Endothelial cell of umbilical vein (primary cell): ENCODE measurements around the gene CARMIL1. TPM values are rescaled to one million over a fixed set of nuclear protein-coding genes. Genes with fewer than 3 reads are reported as not detected.

Experiments
- BruUV-seq: library from RNA; stranded (reverse); fragments of 400-500 nt; replicated peaks from 2 replicates; lab custom pipeline; 2021; lab: Mats Ljungman, UMichigan
- CTCF ChIA-PET: fragments of 300-600, 350-600 bp; sonication (Branson Sonifier 250); formaldehyde crosslinking; loops from one replicate; lab custom pipeline; 2021; ENCODE audit warnings: antibody characterized with exemption, inconsistent platforms; lab: Charles Lee
- POLR2A ChIA-PET: fragments of 300-600, 350-600 bp; sonication (Branson Sonifier 250); formaldehyde crosslinking; loops from one replicate; lab custom pipeline; 2021; ENCODE audit warnings: antibody characterized with exemption, inconsistent platforms; lab: Charles Lee
- DNase-seq: peaks from one replicate; pipeline ENCODE4 v3.0.0-alpha.2; 2011; ENCODE audit warnings: low read depth, low spot score
- FAIRE-seq: peaks from 2 replicates; lab custom pipeline; 2011; peaks lifted over from hg19 to GRCh38; lab: Jason Lieb, UNC
- H2AFZ ChIP-seq: 2 replicates; pipeline ENCODE4 v1.6.0; 2012; ENCODE audit warnings: low read depth, low read length, control low read depth, inconsistent platforms
- H3K27ac ChIP-seq: 2 replicates; pipeline ENCODE4 v1.5.1; 2011; ENCODE audit warnings: low read depth, mild to moderate bottlenecking, control low read depth, low read length, moderate library complexity; ENCODE audit not compliant: insufficient read depth
- H3K27me3 ChIP-seq, 2 experiments: 2 replicates each; pipeline versions ENCODE4 v1.6.0 to v1.6.1; 2011; ENCODE audit warnings: low read length in 2 of 2, mixed read lengths in 1 of 2; ENCODE audit not compliant: control insufficient read depth in 2 of 2, insufficient read depth in 2 of 2
- H3K36me3 ChIP-seq, 2 experiments: 2 replicates in 1 of 2; 3 replicates in 1 of 2; pipeline ENCODE4 v1.5.1; 2011; ENCODE audit warnings: low read length in 2 of 2, mild to moderate bottlenecking in 1 of 2, moderate library complexity in 1 of 2; ENCODE audit not compliant: control insufficient read depth in 2 of 2, insufficient read depth in 2 of 2; ENCODE audit errors: extremely low read depth in 1 of 2
- H3K4me1 ChIP-seq: 3 replicates; pipeline ENCODE4 v1.5.1; 2011; ENCODE audit warnings: mild to moderate bottlenecking, low read length; ENCODE audit not compliant: control insufficient read depth, insufficient read depth; ENCODE audit errors: extremely low read depth
- H3K4me2 ChIP-seq: 2 replicates; pipeline ENCODE4 v1.6.1; 2011; ENCODE audit warnings: low read length, control low read depth, mixed read lengths; ENCODE audit not compliant: insufficient read depth
- H3K4me3 ChIP-seq, 3 experiments: fragments of 200-600 bp in 1 of 3; sonication (generic), shearing (Covaris generic) in 1 of 3; replicated peaks in 1 of 3; 2 replicates each; pipeline ENCODE4 v1.5.1; 2011 to 2016; ENCODE audit warnings: control low read depth in 3 of 3, low read length in 3 of 3, mild to moderate bottlenecking in 2 of 3, inconsistent platforms in 1 of 3, low read depth in 1 of 3, moderate library complexity in 1 of 3; ENCODE audit not compliant: insufficient read depth in 1 of 3
- H3K79me2 ChIP-seq: 2 replicates; pipeline ENCODE4 v1.6.0; 2012; ENCODE audit warnings: low read length, inconsistent platforms; ENCODE audit not compliant: control insufficient read depth, insufficient read depth
- H3K9ac ChIP-seq: replicated peaks from 2 replicates; pipeline ENCODE3; 2011; ENCODE audit warnings: low read length, control low read depth; ENCODE audit not compliant: insufficient read depth; ENCODE audit errors: extremely low read depth
- H3K9me1 ChIP-seq: replicated peaks from 3 replicates; pipeline ENCODE4 v1.6.0; 2011; ENCODE audit warnings: mild to moderate bottlenecking, low read length; ENCODE audit not compliant: control insufficient read depth, insufficient read depth; ENCODE audit errors: extremely low read depth
- H3K9me3 ChIP-seq: replicated peaks from 2 replicates; pipeline ENCODE4 v1.5.1; 2012; ENCODE audit warnings: low read length, inconsistent platforms; ENCODE audit not compliant: control insufficient read depth, insufficient read depth
- H4K20me1 ChIP-seq: replicated peaks from 2 replicates; pipeline ENCODE3; 2011; ENCODE audit warnings: mild to moderate bottlenecking, low read length; ENCODE audit not compliant: control insufficient read depth, insufficient read depth; ENCODE audit errors: extremely low read depth
- EZH2 ChIP-seq: IDR thresholded peaks from 2 replicates; pipeline ENCODE4 v1.6.1; 2012; ENCODE audit warnings: borderline replicate concordance, low read depth, mild to moderate bottlenecking, moderate library complexity, low read length, inconsistent platforms; ENCODE audit not compliant: severe bottlenecking
- FOS ChIP-seq: IDR thresholded peaks from 2 replicates; pipeline ENCODE4 v1.6.1; 2011; ENCODE audit warnings: mild to moderate bottlenecking, low read length, moderate library complexity, borderline replicate concordance; ENCODE audit not compliant: insufficient read depth
- GATA2 ChIP-seq: IDR thresholded peaks from 2 replicates; pipeline ENCODE4 v1.7.0; 2011; ENCODE audit warnings: low read depth, mild to moderate bottlenecking, moderate library complexity, mixed read lengths, low read length; ENCODE audit not compliant: insufficient read length, insufficient read depth
- JUN ChIP-seq: IDR thresholded peaks from 2 replicates; pipeline ENCODE4 v1.6.1; 2011; ENCODE audit warnings: borderline replicate concordance, low read depth; ENCODE audit not compliant: insufficient read length, insufficient read depth
- MAX ChIP-seq: IDR thresholded peaks from 2 replicates; pipeline ENCODE4 v1.6.1; 2011; ENCODE audit not compliant: insufficient read depth, insufficient read length
- MYC ChIP-seq: IDR thresholded peaks from one replicate; pipeline ENCODE4 v1.6.1; 2011; ENCODE audit warnings: mild to moderate bottlenecking, low read depth, low read length
- POLR2A ChIP-seq: IDR thresholded peaks from 2 replicates; pipeline ENCODE4 v1.6.1; 2012; ENCODE audit warnings: low read depth, mild to moderate bottlenecking, control low read depth, low read length
- POLR2AphosphoS5 ChIP-seq: IDR thresholded peaks from 2 replicates; pipeline ENCODE4 v1.6.1; 2012; ENCODE audit warnings: low read depth, mild to moderate bottlenecking, control low read depth, low read length, moderate library complexity; ENCODE audit not compliant: insufficient read depth
- dilution Hi-C: fragments of 300-500 bp; cut with MboI; formaldehyde crosslinking; loops from one replicate; pipeline ENCODE4 v1.15.0; 2019; ENCODE audit warnings: low sequenced_read_pairs; ENCODE audit not compliant: extremely low pct_ligation_motif_present
- intact Hi-C: fragments of 100-400 bp; cut with micrococcal nuclease; formaldehyde crosslinking; loops from one replicate; pipeline ENCODE4 v1.10.0; 2022
- polyA plus RNA-seq, 4 experiments: library from polyadenylated mRNA; depleted of rRNA in 3 of 4; stranded (reverse) in 3 of 4; unstranded in 1 of 4; fragments of >200 nt; gene quantifications; 2 replicates each; pipeline versions ENCODE4 v1.2.1 to v1.2.3, GENCODE V29; 2011 to 2012; ENCODE audit warnings: missing spikeins in 1 of 4
- total RNA-seq: library from RNA; stranded (reverse); gene quantifications from 2 replicates; pipeline ENCODE4 v1.2.3, GENCODE V29; 2021
- TF ChIP-seq, protein P1 (sequence below), 2 donors: IDR thresholded peaks; 1 replicate in 1 of 2; 2 replicates in 1 of 2; pipeline ENCODE4 v1.5.1; 2011; ENCODE audit warnings: low read length in 2 of 2, mild to moderate bottlenecking in 2 of 2, moderate library complexity in 2 of 2, control low read depth in 1 of 2, inconsistent platforms in 1 of 2, low read depth in 1 of 2; ENCODE audit not compliant: insufficient read depth in 1 of 2; ENCODE audit errors: extremely low read depth in 1 of 2

Gene CARMIL1
- total and polyA plus RNA-seq, 2 donors (not counting 3 experiments of a cell fraction or from before 2014, with no cell fraction given) = 1.3 to 8.7 TPM

- no peak overlapping the region for H2AFZ ChIP-seq
- no peaks in the 10 kb centered on the region for H3K79me2 ChIP-seq
- no peak overlapping the region for H3K4me2 ChIP-seq
- no peaks in the 10 kb centered on the region for H3K9me3 ChIP-seq
- H3K36me3 ChIP-seq = no peaks in the 10 kb centered on the region
- FAIRE-seq (no peak), DNase-seq (no peak)
- no peak overlapping the region for H3K4me3 ChIP-seq
- no peaks in the 10 kb centered on the region for H4K20me1 ChIP-seq
- no peak overlapping the region for H3K9ac ChIP-seq
- H3K9me1 ChIP-seq = no peaks in the 10 kb centered on the region
- no peaks in the 10 kb centered on the region for H3K27me3 ChIP-seq
- H3K27ac ChIP-seq = no peak overlapping the region
- dilution Hi-C loops (no loop called here), intact Hi-C loops (no loop called here)
- no TSS peak for BruUV-seq
- CTCF ChIA-PET = no interaction called here
- POLR2A ChIA-PET = no interaction called here
- H3K4me1 ChIP-seq = no peaks in the 10 kb centered on the region
- TF ChIP-seq JUN (no peak), POLR2AphosphoS5 (no peak), POLR2A (no peak), GATA2 (no peak), MAX (no peak), EZH2 (no peak), FOS (no peak), MYC (no peak)
- TF ChIP-seq, protein P1, sequence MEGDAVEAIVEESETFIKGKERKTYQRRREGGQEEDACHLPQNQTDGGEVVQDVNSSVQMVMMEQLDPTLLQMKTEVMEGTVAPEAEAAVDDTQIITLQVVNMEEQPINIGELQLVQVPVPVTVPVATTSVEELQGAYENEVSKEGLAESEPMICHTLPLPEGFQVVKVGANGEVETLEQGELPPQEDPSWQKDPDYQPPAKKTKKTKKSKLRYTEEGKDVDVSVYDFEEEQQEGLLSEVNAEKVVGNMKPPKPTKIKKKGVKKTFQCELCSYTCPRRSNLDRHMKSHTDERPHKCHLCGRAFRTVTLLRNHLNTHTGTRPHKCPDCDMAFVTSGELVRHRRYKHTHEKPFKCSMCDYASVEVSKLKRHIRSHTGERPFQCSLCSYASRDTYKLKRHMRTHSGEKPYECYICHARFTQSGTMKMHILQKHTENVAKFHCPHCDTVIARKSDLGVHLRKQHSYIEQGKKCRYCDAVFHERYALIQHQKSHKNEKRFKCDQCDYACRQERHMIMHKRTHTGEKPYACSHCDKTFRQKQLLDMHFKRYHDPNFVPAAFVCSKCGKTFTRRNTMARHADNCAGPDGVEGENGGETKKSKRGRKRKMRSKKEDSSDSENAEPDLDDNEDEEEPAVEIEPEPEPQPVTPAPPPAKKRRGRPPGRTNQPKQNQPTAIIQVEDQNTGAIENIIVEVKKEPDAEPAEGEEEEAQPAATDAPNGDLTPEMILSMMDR (IDR thresholded peaks at IDR 0.05; ENCODE audit: extremely low read depth in 1 of 2, insufficient read depth in 1 of 2, low read depth in 1 of 2, low read length in 2 of 2) = no peak
Measured at GRCh38 chr6:25612666-25613065, 333.5 kb downstream of the CARMIL1 start.
